ENCODE measurements around the gene CDK5RAP2.

DNA sequence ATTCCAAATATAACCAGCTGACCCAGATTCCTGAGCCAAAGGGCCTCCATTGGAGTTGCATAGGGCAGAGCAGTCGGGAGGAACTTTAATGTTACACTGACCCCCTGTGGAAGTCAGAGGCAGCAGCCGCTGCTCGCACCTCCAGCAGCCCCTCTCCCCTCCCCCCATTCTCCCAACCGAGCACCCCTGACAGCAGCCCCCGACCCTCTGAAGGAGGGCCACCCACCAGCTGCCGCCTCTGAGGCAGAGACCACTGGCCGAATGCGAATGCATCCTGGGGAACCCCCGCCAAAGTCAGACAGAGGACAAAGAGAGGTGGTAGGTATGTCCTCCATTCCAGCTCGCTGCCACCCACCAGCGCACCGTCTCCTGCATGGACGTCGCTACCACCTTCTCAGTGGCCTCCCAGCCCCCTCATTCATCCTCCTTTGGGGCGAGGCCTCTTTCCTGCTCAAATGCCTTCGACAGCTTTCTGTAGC, 231.0 kb downstream of the CDK5RAP2 start:
- TF ChIP-seq EZH2 (IDR thresholded peaks at IDR 0.05) (no peak), POLR2AphosphoS5 (IDR thresholded peaks at IDR 0.05; ENCODE audit: borderline replicate concordance, low read depth, low read length) (no peak)
